Transverse colon (tissue), 4 donors: ENCODE measurements around the gene TUFT1. TPM values are rescaled to one million over a fixed set of nuclear protein-coding genes. Genes with fewer than 3 reads are reported as not detected.
"Not testable (repeated sequence)": the region's sequence is repeated elsewhere in the genome, so short reads cannot be mapped to it uniquely, and the experiment has no call there.

Source experiments
- DNase-seq: peaks from one replicate; pipeline ENCODE4 v3.0.0-alpha.2; 2019
- H3K27ac ChIP-seq, 4 donors: fragments of 200-600 bp; sonication (generic); 2 replicates each; pipeline ENCODE4 v1.5.1; 2016 to 2018; ENCODE audit warnings: inconsistent platforms in 4 of 4
- H3K27me3 ChIP-seq: fragments of 200-600 bp; sonication (generic); 2 replicates; pipeline ENCODE4 v1.5.1; 2017; ENCODE audit warnings: inconsistent platforms
- H3K36me3 ChIP-seq, 4 donors: fragments of 200-600 bp; sonication (generic); 2 replicates each; pipeline ENCODE4 v1.5.1; 2017 to 2019; ENCODE audit warnings: inconsistent platforms in 4 of 4
- H3K4me1 ChIP-seq, 4 donors: fragments of 200-600 bp; sonication (generic); 2 replicates each; pipeline ENCODE4 v1.5.1; 2017 to 2020; ENCODE audit warnings: inconsistent platforms in 4 of 4
- H3K4me3 ChIP-seq, 4 donors: fragments of 200-600 bp; sonication (generic); 1 replicate in 1 of 4; 2 replicates in 3 of 4; pipeline versions ENCODE4 v1.5.1 to v1.6.1; 2017 to 2019; ENCODE audit warnings: inconsistent platforms in 4 of 4
- H3K9me3 ChIP-seq, 2 donors: fragments of 200-600 bp; sonication (generic); 2 replicates each; pipeline ENCODE4 v1.5.1; 2017 to 2019; ENCODE audit warnings: inconsistent platforms in 2 of 2
- EP300 ChIP-seq: sonication (generic); formaldehyde crosslinking; IDR thresholded peaks from one replicate; pipeline ENCODE4 v1.6.1; 2017; ENCODE audit warnings: antibody characterized with exemption, low read depth
- POLR2A ChIP-seq: fragments of 450-650 bp; IDR thresholded peaks from one replicate; pipeline ENCODE4 v1.6.1; 2016; ENCODE audit warnings: antibody characterized with exemption, mild to moderate bottlenecking, moderate library complexity
- POLR2AphosphoS5 ChIP-seq, 3 donors: sonication (generic); formaldehyde crosslinking; IDR thresholded peaks; one replicate each; pipeline ENCODE4 v1.6.1; 2016; ENCODE audit warnings: antibody characterized with exemption in 3 of 3
- WGBS, 2 donors: methylation state at CpG; one replicate each; pipeline ENCODE4 v1.1.5; 2018; ENCODE audit warnings: low coverage in 1 of 2; 5-methylcytosine and 5-hydroxymethylcytosine counted together
- in situ Hi-C, 4 donors: fragments of 200-750 bp; cut with MboI; loops; one replicate each; pipeline versions ENCODE4 v1.15.0 to v1.15.1; 2017; ENCODE audit warnings: low sequenced_read_pairs in 3 of 4, low pct_ligation_motif_present in 1 of 4, low pct_unique_long_range_greater_than_20kb in 1 of 4
- intact Hi-C: fragments of 100-400 bp; cut with DNase I; formaldehyde crosslinking; loops from one replicate; pipeline ENCODE4 v1.15.1; 2023; ENCODE audit warnings: low total_unique reads
- total RNA-seq, 4 donors: library from RNA; depleted of rRNA; stranded (reverse); fragments of >200 nt; gene quantifications; one replicate each; pipeline ENCODE4 v1.1.0, GENCODE V29; 2016
- TF ChIP-seq, protein P1 (sequence below), 5 experiments: fragments of 200-600 bp in 3 of 5; fragments of 450-650 bp in 2 of 5; sonication (generic) in 3 of 5; IDR thresholded peaks; 1 replicate in 2 of 5; 2 replicates in 3 of 5; pipeline ENCODE4 v1.5.1; 2016 to 2017; ENCODE audit warnings: antibody characterized with exemption in 5 of 5, inconsistent platforms in 3 of 5, mild to moderate bottlenecking in 2 of 5, moderate library complexity in 1 of 5

TUFT1 gene
- total RNA-seq, 4 donors from 2014 or later, result 22.8 to 65.5 (median 30.8) TPM

DNA sequence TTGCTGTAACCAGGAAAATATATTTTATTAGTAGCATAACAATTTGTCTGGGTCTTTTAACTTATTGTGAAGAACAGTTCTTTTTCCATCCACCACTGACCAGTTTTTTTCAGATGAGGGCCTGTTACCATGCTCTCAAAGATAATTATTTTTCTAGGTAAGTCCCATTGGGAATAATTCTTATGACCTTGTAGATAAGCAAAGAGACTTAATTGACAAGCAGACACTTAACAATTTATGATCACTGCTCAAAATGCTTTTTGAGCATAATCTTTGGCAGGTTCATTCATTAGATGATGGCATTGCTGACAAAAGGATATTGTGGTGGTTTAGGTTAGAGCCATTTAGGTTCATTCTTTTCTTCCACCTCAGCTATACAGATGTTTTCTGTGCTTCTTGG lies 78.4 kb downstream of the TUFT1 start:
- H3K36me3 ChIP-seq, result no peaks in the 10 kb centered on the region
- H3K4me3 ChIP-seq, result no peak overlapping the region
- in situ Hi-C loops (no loop called here), intact Hi-C loops (no loop called here)
- H3K27ac ChIP-seq, result peak overlapping the region; percentile 18 to 74 (median 62)
- no peaks in the 10 kb centered on the region for H3K27me3 ChIP-seq
- no peaks in the 10 kb centered on the region for H3K9me3 ChIP-seq
- TF ChIP-seq POLR2AphosphoS5 (IDR thresholded peaks at IDR 0.05), result no peak
- no peak for TF ChIP-seq EP300
- TF ChIP-seq POLR2A, result no peak
- TF ChIP-seq, protein P1, sequence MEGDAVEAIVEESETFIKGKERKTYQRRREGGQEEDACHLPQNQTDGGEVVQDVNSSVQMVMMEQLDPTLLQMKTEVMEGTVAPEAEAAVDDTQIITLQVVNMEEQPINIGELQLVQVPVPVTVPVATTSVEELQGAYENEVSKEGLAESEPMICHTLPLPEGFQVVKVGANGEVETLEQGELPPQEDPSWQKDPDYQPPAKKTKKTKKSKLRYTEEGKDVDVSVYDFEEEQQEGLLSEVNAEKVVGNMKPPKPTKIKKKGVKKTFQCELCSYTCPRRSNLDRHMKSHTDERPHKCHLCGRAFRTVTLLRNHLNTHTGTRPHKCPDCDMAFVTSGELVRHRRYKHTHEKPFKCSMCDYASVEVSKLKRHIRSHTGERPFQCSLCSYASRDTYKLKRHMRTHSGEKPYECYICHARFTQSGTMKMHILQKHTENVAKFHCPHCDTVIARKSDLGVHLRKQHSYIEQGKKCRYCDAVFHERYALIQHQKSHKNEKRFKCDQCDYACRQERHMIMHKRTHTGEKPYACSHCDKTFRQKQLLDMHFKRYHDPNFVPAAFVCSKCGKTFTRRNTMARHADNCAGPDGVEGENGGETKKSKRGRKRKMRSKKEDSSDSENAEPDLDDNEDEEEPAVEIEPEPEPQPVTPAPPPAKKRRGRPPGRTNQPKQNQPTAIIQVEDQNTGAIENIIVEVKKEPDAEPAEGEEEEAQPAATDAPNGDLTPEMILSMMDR (IDR thresholded peaks at IDR 0.05), result no peak
- peaks cover 9 to 90% (median 38%) of the 10 kb centered on the region in 4 donors for H3K4me1 ChIP-seq
- no peak for DNase-seq

GRCh38 chr1:151618996-151619395 lies 78.9 kb downstream of the TUFT1 start:
- H3K4me3 ChIP-seq, in situ Hi-C loops, H3K27me3 ChIP-seq, H3K36me3 ChIP-seq, intact Hi-C loops, H3K9me3 ChIP-seq, DNase-seq: not testable (repeated sequence)
- peaks cover 9 to 86% (median 36%) of the 10 kb centered on the region in 4 donors for H3K4me1 ChIP-seq
- H3K27ac ChIP-seq, result peak overlapping the region; percentile 53 to 74 (median 72)
- 83 to 84% methylated on average over 6 of the region's 6 CpGs for WGBS, 2 donors

- TF ChIP-seq, protein P1 (IDR thresholded peaks at IDR 0.05), result no peak
- no peak for TF ChIP-seq POLR2AphosphoS5 (IDR thresholded peaks at IDR 0.05)
- TF ChIP-seq EP300, result no peak
- TF ChIP-seq POLR2A, result no peak
- in situ Hi-C loops, result no loop called here
These were observed 79.5 kb downstream of the TUFT1 start for GRCh38 chr1:151619489-151620093.

GRCh38 chr1:151620286-151620685 lies 80.2 kb downstream of the TUFT1 start:
- Histone ChIP-seq H3K9me3 (no peaks in the 10 kb centered on the region), H3K4me1 (peaks cover 9 to 78% (median 36%) of the 10 kb centered on the region in 4 donors), H3K4me3 (no peak overlapping the region), H3K36me3 (no peaks in the 10 kb centered on the region), H3K27me3 (no peaks in the 10 kb centered on the region), H3K27ac (peak overlapping the region; percentile 53 to 74 (median 72))
- no peak for DNase-seq
- TF ChIP-seq POLR2AphosphoS5 (IDR thresholded peaks at IDR 0.05) (no peak), POLR2A (no peak), EP300 (no peak)
- TF ChIP-seq, protein P1 (IDR thresholded peaks at IDR 0.05), result no peak
- intact Hi-C loops (no loop called here), in situ Hi-C loops (no loop called here)
- WGBS, 2 donors, result 35 to 45% methylated on average over 2 of the region's 2 CpGs

More at GRCh38 chr1:151619489-151620093, 79.5 kb downstream of the TUFT1 start:
- H3K27me3 ChIP-seq, result no peaks in the 10 kb centered on the region
- H3K27ac ChIP-seq, result peak overlapping the region; percentile 53 to 74 (median 72)
- DNase-seq, result no peak
- intact Hi-C loops, result no loop called here
- no peak overlapping the region for H3K4me3 ChIP-seq
- no peaks in the 10 kb centered on the region for H3K9me3 ChIP-seq
- no peaks in the 10 kb centered on the region for H3K36me3 ChIP-seq
- H3K4me1 ChIP-seq, result peaks cover 9 to 80% (median 36%) of the 10 kb centered on the region in 4 donors
- WGBS, 2 donors, result 5 to 71% methylated on average over 2 to 6 of the region's 6 CpGs

- Histone ChIP-seq H3K9me3 (no peaks in the 10 kb centered on the region), H3K36me3 (no peaks in the 10 kb centered on the region), H3K4me3 (no peak overlapping the region), H3K27ac (peak overlapping the region; percentile 53 to 74 (median 72)), H3K27me3 (no peaks in the 10 kb centered on the region), H3K4me1 (peaks cover 9 to 67% (median 34%) of the 10 kb centered on the region in 4 donors)
- TF ChIP-seq EP300 (no peak), POLR2A (no peak), POLR2AphosphoS5 (IDR thresholded peaks at IDR 0.05) (no peak)
- TF ChIP-seq, protein P1 (IDR thresholded peaks at IDR 0.05), result no peak
- intact Hi-C loops, result no loop called here
- WGBS, 2 donors, result 68 to 72% methylated on average over 2 of the region's 2 CpGs
- DNase-seq, result no peak
- in situ Hi-C loops, result no loop called here
These were observed 81.2 kb downstream of the TUFT1 start for GRCh38 chr1:151621351-151621750.
